ENCODE data around the gene OTOF. TPM values are rescaled to one million over a fixed set of nuclear protein-coding genes. Genes with fewer than 3 reads are reported as not detected.

The OTOF gene
- total RNA-seq, 3 donors from 2014 or later: 0.10 to 0.60 (median 0.18) TPM

GRCh38 chr2:26480566-26481423, 2.9 kb upstream of the OTOF start:
- Mint-ChIP-seq H3K27me3 (ENCODE audit: low read depth) (peaks cover 4% of the 10 kb centered on the region), H3K9me3 (no peaks in the 10 kb centered on the region), H3K36me3 (ENCODE audit: insufficient read depth) (no peaks in the 10 kb centered on the region), H3K4me3 (no peak overlapping the region), H3K4me1 (ENCODE audit: low read depth) (peaks cover 4% of the 10 kb centered on the region)
- DNase-seq: no peak
- no peak for ATAC-seq

DNA sequence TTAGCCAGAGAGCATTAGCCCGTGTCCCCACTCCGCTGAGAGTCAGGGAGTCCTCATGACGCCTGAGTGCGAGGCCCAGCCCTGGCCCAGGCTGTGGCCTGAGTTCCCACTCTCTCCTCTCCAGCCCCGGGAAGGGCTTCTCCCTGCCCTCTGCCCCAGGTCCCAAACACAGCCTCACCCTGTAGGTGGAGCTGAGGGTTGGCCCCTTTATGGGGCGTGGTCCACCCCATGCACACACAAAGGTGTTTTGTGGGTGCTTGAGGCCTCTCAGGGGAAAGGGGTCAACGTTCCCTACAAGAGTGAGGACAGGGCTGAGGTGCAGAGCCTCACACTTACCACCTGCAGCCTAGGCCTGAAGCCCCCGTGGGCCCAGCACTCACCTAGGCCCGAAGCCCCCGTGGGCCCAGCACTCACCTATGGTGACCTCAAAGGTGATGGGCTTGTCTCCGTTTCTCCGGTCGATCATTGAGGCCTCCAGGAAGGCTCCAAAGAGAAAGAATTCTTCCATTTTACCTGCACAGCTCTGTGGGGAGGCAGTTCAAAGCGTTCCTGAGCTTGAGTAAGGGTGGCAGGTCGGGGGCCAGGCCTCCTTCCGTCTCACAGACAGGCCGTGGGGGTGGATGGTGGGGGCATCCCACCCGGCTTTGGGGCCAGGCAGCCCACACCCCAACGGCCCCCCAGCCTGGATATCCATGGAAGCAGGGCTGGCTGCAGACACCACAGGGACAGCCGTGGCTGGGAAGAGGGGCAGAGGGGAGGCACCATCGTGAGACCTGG, 2.1 kb upstream of the OTOF start:
- peaks cover 4% of the 10 kb centered on the region for H3K27me3 Mint-ChIP-seq (ENCODE audit: low read depth)

DNA sequence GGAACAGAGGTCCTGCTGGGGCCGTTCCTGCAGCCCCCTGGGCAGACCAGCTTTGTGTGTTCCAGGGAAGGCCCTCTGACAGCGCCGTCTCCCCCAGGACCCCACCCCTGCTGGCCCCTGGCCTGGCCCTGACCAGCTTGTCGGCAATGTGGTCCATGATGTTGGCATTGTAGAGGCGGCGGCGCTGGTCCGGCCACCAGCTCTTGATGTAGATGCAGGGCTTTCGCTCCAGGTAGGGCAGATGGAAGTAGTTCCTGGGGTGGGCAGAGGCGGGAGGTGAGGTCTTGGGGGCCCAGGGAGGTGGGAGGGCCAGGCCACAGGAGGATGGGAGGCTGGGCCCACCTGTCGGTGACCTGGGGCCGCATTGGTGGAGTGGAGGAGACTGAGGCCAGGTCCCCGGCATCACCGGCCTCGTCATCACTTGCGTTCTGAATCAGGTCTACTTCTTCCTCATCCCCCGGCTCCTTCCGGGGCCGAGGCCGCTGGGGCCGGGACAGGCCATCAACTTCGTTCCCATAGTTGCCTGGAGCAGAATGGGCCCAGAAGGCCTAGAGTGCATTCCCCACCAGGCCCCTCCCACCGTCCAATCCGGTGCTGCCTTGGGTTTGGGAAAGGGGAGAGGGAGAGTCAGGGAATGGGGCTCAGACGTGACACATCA, 1.3 kb upstream of the OTOF start:
- H3K4me3 Mint-ChIP-seq: no peak overlapping the region
- no peak for ATAC-seq
- DNase-seq: no peak
- H3K4me1 Mint-ChIP-seq (ENCODE audit: low read depth): peaks cover 4% of the 10 kb centered on the region
- peaks cover 4% of the 10 kb centered on the region for H3K27me3 Mint-ChIP-seq (ENCODE audit: low read depth)
- no peaks in the 10 kb centered on the region for H3K36me3 Mint-ChIP-seq (ENCODE audit: insufficient read depth)
- H3K9me3 Mint-ChIP-seq: no peaks in the 10 kb centered on the region

More for the DNA sequence above, 2.1 kb upstream of the OTOF start:
- Mint-ChIP-seq H3K36me3 (ENCODE audit: insufficient read depth) (no peaks in the 10 kb centered on the region), H3K4me1 (ENCODE audit: low read depth) (peaks cover 4% of the 10 kb centered on the region), H3K9me3 (no peaks in the 10 kb centered on the region), H3K4me3 (no peak overlapping the region)
- ATAC-seq (no peak), DNase-seq (no peak)

DNA sequence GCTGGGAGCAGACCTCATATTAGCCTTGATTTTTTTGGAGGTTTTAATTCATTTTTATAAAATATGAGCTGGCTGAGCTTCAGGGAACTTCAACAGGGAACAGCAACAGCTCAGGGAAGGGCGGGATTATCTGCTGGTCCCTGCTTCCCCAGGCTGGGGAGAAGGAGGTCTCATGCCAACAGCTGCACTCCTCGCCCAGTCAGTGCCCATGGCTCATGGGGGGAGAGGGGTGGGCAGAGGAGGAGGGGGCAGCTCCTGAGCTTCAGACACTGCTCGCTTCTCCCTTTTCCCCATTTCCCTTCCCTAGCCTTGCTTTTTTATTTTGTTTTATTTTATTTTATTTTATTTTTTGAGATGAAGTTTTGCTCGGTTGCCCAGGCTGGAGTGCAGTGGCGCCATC, 442 bp upstream of the OTOF start:
- DNase-seq (no peak), ATAC-seq (no peak)
- Mint-ChIP-seq H3K27me3 (ENCODE audit: low read depth) (peaks cover 4% of the 10 kb centered on the region), H3K36me3 (ENCODE audit: insufficient read depth) (no peaks in the 10 kb centered on the region), H3K4me1 (ENCODE audit: low read depth) (peaks cover 4% of the 10 kb centered on the region), H3K9me3 (no peaks in the 10 kb centered on the region), H3K4me3 (no peak overlapping the region)

GRCh38 chr2:26477126-26477910, 606 bp downstream of the OTOF start:
- no peaks in the 10 kb centered on the region for H3K9me3 Mint-ChIP-seq
- peak; percentile 38 to 56 for ATAC-seq
- H3K27me3 Mint-ChIP-seq (ENCODE audit: low read depth): peaks cover 4% of the 10 kb centered on the region
- peak overlapping the region; percentile 56 for H3K4me3 Mint-ChIP-seq
- no peaks in the 10 kb centered on the region for H3K36me3 Mint-ChIP-seq (ENCODE audit: insufficient read depth)
- no peak for DNase-seq
- peaks cover 4% of the 10 kb centered on the region for H3K4me1 Mint-ChIP-seq (ENCODE audit: low read depth)

DNA sequence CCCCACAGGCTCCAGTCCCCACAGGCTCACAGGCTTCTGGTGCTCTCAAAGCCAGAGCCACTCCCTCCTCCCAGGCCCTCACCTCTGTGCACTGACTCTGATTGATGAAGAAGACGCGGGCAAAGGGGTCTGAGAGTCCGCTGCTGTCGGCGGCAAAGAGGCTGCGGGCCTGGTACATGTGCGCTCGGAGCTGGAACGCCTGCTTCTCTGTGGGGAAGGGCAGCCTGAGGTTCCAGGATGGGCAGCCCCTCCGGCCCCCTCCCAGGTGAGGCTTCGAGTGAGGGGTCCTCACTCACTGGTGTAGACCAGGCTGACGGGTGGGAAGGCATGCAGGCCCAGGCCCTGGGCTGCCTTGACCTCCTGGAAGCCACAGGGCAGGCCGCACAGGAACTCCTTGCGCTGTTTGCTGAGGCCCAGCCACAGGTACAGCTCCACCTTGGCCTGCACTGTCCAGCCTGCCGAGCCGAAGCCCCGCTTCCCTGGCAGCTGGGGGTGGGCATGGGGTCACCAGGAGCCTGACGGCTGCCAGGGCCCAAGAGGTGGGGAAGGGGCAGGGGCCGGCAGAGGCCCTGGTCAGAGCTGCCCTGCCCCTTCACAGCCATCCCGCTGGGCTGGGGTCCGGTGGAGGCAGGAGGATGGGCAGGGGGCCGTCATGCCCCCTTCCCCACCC, 2.0 kb downstream of the OTOF start:
- Mint-ChIP-seq H3K9me3 (no peaks in the 10 kb centered on the region), H3K4me1 (ENCODE audit: low read depth) (peaks cover 4% of the 10 kb centered on the region), H3K27me3 (ENCODE audit: low read depth) (peaks cover 4% of the 10 kb centered on the region), H3K36me3 (ENCODE audit: insufficient read depth) (no peaks in the 10 kb centered on the region), H3K4me3 (no peak overlapping the region)
- no peak for DNase-seq
- ATAC-seq: no peak

DNA sequence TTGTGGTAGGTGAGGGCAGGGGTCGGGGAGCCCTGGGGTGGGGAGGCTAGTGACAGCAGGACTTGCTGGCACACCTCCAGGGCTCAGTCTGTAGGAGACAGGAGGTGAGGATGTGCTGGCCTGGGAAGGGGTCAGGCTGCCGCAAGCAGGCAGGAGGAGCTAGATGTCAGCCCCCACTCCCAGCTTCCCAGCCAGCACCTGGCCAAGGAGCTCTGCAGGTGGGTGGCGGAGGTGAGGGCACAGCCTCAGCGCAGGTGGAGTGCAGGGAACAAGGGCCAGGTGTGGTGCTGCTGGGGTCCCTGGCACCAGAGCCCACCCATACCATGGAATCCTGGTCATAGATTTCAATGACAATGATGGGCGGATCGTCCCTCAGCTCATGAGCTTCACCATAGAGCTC, 2.9 kb downstream of the OTOF start:
- DNase-seq: no peak
- peaks cover 4% of the 10 kb centered on the region for H3K4me1 Mint-ChIP-seq (ENCODE audit: low read depth)
- ATAC-seq: no peak
- peaks cover 4% of the 10 kb centered on the region for H3K27me3 Mint-ChIP-seq (ENCODE audit: low read depth)
- no peaks in the 10 kb centered on the region for H3K36me3 Mint-ChIP-seq (ENCODE audit: insufficient read depth)
- no peak overlapping the region for H3K4me3 Mint-ChIP-seq
- peaks cover 2% of the 10 kb centered on the region for H3K9me3 Mint-ChIP-seq

- H3K27me3 Mint-ChIP-seq (ENCODE audit: low read depth): peaks cover 4% of the 10 kb centered on the region
- ATAC-seq: no peak
- H3K9me3 Mint-ChIP-seq: peaks cover 8% of the 10 kb centered on the region
- no peak for DNase-seq
- H3K4me3 Mint-ChIP-seq: no peak overlapping the region
- H3K36me3 Mint-ChIP-seq (ENCODE audit: insufficient read depth): no peaks in the 10 kb centered on the region
- H3K4me1 Mint-ChIP-seq (ENCODE audit: low read depth): peaks cover 4% of the 10 kb centered on the region
Observed at GRCh38 chr2:26474261-26474785, 3.6 kb downstream of the OTOF start.

DNA sequence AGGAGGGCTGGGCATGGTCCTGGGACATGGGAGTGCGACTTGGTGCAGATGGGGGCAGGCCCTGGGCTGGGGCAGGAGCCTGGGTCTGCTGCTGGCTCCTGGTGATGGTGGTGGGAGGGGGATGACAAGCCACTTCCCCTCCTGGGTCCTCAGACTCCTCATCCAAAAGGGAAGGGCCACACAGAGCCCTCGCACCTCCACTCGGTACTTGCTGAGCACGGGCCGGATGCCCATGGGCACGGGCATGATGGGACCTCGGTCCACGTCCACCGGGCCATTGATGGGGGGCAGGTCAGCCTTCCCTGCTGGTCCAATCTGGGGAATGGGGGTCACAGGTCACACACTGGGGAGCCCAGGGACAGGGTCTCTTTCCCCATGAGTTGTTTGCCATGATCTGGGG, 4.1 kb downstream of the OTOF start:
- H3K4me3 Mint-ChIP-seq: no peak overlapping the region
- no peak for ATAC-seq
- H3K27me3 Mint-ChIP-seq (ENCODE audit: low read depth): peaks cover 4% of the 10 kb centered on the region
- no peaks in the 10 kb centered on the region for H3K36me3 Mint-ChIP-seq (ENCODE audit: insufficient read depth)
- H3K9me3 Mint-ChIP-seq: peaks cover 8% of the 10 kb centered on the region
- H3K4me1 Mint-ChIP-seq (ENCODE audit: low read depth): peaks cover 4% of the 10 kb centered on the region
- no peak for DNase-seq

- Mint-ChIP-seq H3K4me3 (no peak overlapping the region), H3K27me3 (ENCODE audit: low read depth) (peaks cover 3% of the 10 kb centered on the region), H3K9me3 (peaks cover 8% of the 10 kb centered on the region), H3K4me1 (ENCODE audit: low read depth) (peaks cover 4% of the 10 kb centered on the region), H3K36me3 (ENCODE audit: insufficient read depth) (no peaks in the 10 kb centered on the region)
- DNase-seq (no peak), ATAC-seq (no peak)
Observed at GRCh38 chr2:26472821-26473655, 4.9 kb downstream of the OTOF start.

GRCh38 chr2:26471766-26472706, 5.9 kb downstream of the OTOF start:
- no peak overlapping the region for H3K4me3 Mint-ChIP-seq
- H3K9me3 Mint-ChIP-seq: peaks cover 8% of the 10 kb centered on the region
- no peaks in the 10 kb centered on the region for H3K4me1 Mint-ChIP-seq (ENCODE audit: low read depth)
- no peaks in the 10 kb centered on the region for H3K27me3 Mint-ChIP-seq (ENCODE audit: low read depth)
- ATAC-seq: no peak
- DNase-seq: no peak
- H3K36me3 Mint-ChIP-seq (ENCODE audit: insufficient read depth): no peaks in the 10 kb centered on the region

DNA sequence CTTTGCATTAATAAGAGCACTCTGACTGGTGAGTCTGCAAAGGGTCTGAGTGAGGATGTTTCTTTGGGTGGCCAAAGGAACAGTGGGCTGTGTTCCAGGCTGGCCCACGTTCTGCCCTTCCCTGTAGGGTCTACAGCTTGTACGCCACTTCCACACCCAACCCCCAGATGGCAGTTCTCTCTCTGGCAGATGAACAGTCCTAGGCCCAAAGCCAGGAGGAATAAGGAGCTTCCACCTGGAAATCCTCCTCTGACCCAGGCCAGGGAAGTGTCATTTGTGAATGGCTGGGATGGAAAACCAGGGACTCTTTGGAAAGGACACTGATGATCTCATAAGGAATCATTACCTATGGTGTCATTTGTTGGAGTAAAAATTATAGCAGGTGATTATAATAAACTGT, 6.6 kb downstream of the OTOF start:
- DNase-seq: no peak
- no peak for ATAC-seq
- Mint-ChIP-seq H3K4me1 (ENCODE audit: low read depth) (no peaks in the 10 kb centered on the region), H3K27me3 (ENCODE audit: low read depth) (no peaks in the 10 kb centered on the region), H3K36me3 (ENCODE audit: insufficient read depth) (no peaks in the 10 kb centered on the region), H3K9me3 (peaks cover 8% of the 10 kb centered on the region), H3K4me3 (no peak overlapping the region)

Data from activated T-cell treated with anti-CD3 and anti-CD28 coated beads, Interleukin-2, amount 50 U/mL, for 4 hours (primary cell).